GM19099 (cell line): ENCODE results near the gene MAN2B1.

ENCODE experiments used
- POLR2A ChIP-seq: IDR thresholded peaks from 3 replicates; pipeline ENCODE4 v1.6.1; 2011; ENCODE audit warnings: low read depth; ENCODE audit not compliant: insufficient read length; ENCODE audit errors: extremely low read depth

The MAN2B1 gene

DNA sequence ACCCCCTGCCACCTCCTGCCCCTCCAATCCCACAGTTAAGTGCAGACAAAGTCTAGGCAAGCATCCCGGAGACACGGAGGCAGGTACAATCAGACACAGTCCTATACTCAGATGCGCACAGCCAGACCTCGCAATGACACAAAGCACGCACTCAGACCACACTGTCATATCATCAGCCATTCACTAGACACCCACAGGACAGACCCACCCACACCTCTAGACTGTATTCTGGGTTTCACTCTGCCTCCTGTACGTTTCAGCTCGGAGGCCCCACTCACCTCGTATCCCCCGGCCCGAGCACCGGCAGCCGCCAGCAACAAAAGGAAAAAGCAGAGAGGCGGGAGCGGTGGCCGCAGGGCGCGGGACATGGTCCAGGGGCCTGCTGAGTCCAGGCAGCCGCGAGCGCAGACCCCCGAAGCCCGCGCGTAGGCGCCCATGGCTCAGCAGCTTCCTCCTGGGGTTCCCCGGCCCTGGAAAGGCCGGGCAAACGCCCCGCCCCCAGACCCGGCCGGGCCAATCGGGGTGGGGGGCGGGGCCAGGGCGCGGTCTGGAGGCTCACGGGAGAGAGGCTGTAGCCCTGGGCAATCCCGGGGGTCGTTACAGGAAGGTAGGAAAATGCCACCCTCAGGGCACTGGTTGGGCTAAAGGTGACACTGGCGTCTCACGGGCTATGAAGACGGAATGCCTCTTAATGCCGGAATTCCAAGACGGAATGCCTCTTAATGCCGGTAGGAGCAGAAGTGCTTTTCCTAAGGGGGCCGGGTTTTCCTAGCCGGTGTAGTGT is at the start of gene MAN2B1, which contains the start of gene WDR83:
MAN2B1 (minus strand) TSS at position 478 of the 784 bp plus-strand sequence; CDS start at position 437, 41 bp downstream.
WDR83 (plus strand) TSS at position 543 of the 784 bp plus-strand sequence. CDS start 2,984 bp downstream, outside the sequence.
- peak; percentile 83 for TF ChIP-seq POLR2A

DNA sequence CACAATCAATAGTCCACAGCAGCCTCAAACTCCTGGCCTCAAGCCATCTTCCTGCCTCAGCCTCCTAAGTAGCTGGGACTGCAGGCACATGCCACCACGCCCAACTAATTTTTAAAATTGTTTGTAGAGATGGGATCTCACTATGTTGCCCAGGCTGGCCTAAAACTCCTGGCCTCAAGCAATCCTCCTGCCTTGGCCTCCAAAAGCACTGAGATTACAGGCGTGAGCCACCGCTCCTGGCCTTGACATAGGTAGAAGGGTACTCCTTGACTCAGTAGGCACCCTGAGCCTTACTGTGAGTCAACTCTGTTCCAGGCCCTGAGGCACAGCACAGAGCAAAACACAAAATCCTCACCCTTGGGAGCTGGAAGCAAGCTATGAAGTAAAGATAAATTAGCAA is 49.4 kb upstream of the MAN2B1 start:
- TF ChIP-seq POLR2A = no peak

DNA sequence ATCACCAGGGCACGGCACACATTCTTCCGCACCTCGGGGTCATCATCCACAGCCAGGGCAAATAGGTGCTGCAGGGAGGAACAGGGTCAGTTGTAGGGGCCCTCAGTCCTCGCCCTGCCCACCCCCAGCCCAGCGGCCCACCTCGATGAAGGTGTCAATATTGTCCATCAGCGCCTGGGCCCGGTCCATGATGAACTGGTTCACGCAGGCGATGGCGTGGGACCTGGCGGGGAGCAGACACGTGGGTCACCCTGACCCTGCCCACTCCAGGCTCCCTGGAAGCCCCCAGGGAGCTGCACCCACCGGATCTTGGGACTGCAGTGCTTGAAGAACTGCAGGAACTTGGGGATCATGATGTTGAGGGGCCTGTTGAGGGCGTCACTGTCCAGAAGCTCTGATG is 48.6 kb upstream of the MAN2B1 start:
- no peak for TF ChIP-seq POLR2A

DNA sequence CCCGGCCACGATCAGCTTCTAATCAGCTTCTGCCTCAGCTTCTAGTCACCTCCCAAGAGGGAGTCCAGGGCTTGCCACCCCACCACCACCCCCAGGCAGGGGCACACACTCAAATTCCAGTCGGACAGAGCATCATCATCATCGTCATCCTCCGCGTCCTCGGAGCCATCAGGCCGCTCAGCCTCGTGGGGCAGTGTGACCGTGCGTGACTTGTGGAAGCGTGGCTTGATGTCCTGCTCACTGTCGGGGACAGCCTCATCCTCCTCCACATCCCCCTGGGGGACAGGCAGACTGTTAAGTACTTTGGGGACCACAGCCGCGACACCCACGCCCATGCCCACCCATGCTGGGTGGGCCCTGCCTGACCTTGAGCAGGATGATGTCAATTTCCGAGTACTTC is 44.6 kb upstream of the MAN2B1 start:
- no peak for TF ChIP-seq POLR2A

- no peak for TF ChIP-seq POLR2A
These were observed 42.1 kb upstream of the MAN2B1 start for GRCh38 chr19:12708641-12709040.

DNA sequence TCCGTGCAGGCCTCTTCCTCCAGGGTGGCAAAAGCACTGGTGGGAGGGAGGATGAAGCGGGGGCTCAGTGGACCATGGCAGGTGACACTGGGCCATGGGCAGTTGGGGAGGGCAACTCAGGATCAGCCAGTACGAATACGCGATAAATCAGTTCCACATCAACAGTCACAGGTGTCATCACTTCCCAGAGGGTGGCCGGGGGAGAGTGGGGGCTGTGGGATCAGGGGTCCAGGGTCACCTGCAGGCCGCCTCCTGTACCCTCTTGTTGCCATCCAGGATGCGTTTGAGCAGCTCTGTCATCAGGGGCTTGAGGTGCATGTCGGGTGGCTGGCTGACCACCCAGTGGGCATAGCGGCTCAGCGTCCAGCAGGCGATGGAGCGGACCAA is 39.8 kb upstream of the MAN2B1 start:
- no peak for TF ChIP-seq POLR2A

GRCh38 chr19:12705654-12706331 is 39.3 kb upstream of the MAN2B1 start:
- no peak for TF ChIP-seq POLR2A

DNA sequence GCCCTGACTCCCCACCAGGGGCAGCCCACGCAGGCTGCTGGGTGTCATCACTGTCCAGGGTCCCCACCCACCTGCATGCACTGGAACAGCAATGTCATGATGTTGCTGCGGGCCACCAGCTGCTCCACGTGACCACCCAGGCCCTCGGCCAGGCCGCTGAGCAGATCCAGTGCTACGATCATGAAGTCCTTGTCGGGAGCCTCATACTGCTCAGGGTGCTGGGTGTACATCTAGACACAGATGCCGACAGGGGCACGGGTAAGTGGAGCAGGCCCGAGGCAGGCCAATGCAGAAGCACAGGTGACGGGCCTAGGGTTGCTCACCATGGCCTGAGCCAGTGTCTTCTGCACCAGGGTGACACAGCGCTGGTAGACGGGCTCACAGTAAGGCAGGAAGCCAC is 38.6 kb upstream of the MAN2B1 start:
- TF ChIP-seq POLR2A = no peak

DNA sequence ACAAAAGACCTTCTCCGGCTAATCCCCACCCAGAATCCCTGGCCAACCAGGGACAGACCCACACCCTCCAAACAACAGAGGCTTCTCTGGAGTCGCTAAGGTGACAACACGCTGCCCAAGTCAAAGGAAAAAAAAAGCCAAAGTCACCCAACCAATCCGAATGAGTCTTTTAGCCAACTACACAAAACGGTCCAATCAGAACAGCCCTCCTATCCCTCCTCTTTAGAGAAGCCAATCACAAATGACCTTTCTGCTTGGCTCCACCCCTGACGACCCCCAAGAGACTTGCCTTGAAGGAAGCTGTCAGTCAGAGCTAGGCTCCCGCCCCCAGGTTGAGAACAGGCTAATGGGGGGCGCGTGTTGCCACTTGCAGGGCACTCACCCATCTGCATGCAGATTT is 36.5 kb upstream of the MAN2B1 start:
- TF ChIP-seq POLR2A = no peak

DNA sequence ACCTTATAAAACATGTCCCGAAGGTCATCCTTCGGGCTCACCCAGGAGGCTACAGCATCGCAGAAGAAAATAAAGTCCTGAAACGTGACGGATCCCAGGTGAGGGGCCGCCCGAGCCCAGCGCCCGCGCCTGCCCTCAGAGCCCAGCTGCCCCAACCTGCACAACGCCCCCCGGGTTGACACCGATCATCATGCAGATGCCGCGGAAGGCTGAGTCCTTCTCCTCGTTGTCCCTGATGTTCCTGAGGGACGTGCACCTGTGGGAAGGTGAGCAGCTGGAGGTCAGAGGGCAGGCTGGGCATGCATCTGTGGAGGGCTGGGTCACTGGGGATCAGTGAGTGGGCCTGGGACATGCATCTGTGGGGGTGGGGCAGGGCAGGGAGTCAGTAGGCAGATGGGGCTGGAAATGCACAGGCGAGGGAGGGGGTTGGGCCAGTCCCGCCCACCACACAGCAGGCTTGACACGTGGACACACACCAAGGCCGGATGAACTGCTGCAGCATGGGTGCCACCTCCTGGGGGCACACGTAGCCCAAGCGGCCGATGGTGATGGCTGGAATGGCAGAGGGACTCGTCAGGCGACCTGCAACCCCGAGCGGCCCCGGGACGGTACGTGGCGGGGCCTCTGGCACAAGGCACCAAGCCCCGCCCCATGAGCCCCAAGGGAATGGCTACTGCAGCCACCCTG is 35.2 kb upstream of the MAN2B1 start:
- no peak for TF ChIP-seq POLR2A

DNA sequence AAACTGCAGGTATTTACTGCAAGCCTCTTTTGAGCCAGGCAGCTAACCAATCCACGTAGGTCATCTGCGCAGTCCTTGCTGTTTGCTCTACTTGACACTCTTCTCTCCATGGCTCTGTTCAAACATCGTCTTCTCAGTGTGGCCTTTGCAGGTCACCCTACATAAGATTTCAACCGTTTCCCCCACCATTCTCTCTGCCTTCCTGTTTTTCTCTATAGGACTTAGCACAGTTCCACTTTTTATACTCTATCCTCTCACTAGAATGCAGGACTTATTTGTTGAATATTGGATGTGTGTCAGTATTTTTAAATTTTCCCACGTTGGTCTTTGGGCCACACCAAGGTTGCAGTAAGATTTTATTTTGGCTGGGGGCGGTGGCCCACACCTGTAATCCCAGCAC is 31.6 kb upstream of the MAN2B1 start:
- no peak for TF ChIP-seq POLR2A

DNA sequence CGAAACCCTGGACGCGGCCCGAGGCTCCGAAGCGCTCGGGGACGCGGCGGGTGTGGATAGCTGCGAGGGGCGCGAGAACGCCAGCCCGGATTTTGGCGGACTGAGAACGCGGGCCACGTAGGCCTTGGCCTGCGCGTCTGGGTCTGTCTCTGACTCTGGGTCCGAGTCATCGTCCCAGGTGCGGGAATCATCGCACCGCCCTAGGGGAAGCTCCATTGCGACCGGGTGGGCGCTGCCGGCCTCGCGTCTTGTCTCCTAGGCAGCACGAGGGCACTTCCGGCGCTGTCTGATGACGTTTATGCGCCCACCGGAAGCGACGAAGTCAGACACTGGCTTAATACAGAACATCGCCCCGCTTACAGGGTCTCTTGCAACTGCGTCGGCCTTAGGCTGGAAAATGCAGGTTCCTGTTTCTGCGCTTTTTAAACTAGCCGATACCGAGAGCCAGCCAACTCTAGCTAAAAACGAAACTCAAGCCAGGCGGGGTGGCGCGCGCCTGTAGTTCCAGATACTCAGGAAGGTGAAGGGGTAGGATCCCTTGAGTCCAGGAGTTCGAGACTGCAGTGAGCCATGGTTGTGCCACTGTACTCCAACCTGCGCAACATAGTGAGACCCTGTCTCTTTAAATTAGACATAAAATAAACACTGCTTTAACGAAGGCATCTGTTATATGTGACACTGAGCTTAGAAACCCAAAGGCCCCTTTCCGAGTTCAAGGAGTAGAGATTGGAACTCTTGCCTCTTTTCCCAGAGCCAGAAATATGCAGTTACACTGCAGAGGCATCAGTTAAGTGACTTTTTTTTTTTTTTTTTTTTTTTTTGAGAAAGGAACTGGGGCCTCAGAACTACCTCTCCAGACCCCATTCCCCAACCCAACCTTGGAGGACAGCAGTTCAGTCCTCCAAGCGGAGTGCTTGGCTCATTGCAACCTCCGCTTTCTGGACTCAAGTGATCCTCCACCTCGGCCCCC is 30.1 kb upstream of the MAN2B1 start, which contains the start of gene FBXW9:
FBXW9 (minus strand) TSS at position 266 of the 970 bp plus-strand sequence; CDS start at position 216, 50 bp downstream.
- peak; percentile 85 for TF ChIP-seq POLR2A

GRCh38 chr19:12695997-12696365 is 29.4 kb upstream of the MAN2B1 start:
- no peak for TF ChIP-seq POLR2A

- no peak for TF ChIP-seq POLR2A
These were observed 29.0 kb upstream of the MAN2B1 start for GRCh38 chr19:12695514-12695913.
